GM23338 (cell line): Measurements from ENCODE around the gene EGFL7.

Experiments used
- CREB1 ChIP-seq: fragments of 250-450 bp; sonication (Bioruptor Pico); IDR thresholded peaks from 2 replicates; pipeline ENCODE4 v1.5.0; 2020; ENCODE audit warnings: low read depth, mild to moderate bottlenecking, moderate library complexity
- CTCF ChIP-seq, 2 experiments: fragments of 200-600 bp in 1 of 2; sonication (generic) in 1 of 2; conservative IDR thresholded peaks; 2 replicates each; pipeline versions ENCODE4 v1.5.1 to v1.6.1; 2016 to 2017; ENCODE audit warnings: antibody characterized with exemption in 2 of 2, low read depth in 2 of 2, mild to moderate bottlenecking in 2 of 2, moderate library complexity in 1 of 2
- ETS1 ChIP-seq: IDR thresholded peaks from 2 replicates; pipeline ENCODE4 v1.6.1; 2016; ENCODE audit warnings: antibody characterized with exemption
- EZH2 ChIP-seq: fragments of 200-600 bp; sonication (generic); IDR thresholded peaks from one replicate; pipeline ENCODE4 v1.8.0; 2017; ENCODE audit warnings: antibody characterized with exemption, mild to moderate bottlenecking, low read depth; ENCODE audit not compliant: unreplicated experiment
- EZH2phosphoT487 ChIP-seq: fragments of 200-600 bp; sonication (generic); IDR thresholded peaks from one replicate; pipeline ENCODE4 v1.8.1; 2018; ENCODE audit warnings: antibody characterized with exemption; ENCODE audit not compliant: unreplicated experiment
- JUNB ChIP-seq: IDR thresholded peaks from one replicate; pipeline ENCODE4 v1.6.1; 2016; ENCODE audit warnings: antibody characterized with exemption; ENCODE audit not compliant: unreplicated experiment
- POLR2AphosphoS5 ChIP-seq: IDR thresholded peaks from 2 replicates; pipeline ENCODE4 v1.6.1; 2016; ENCODE audit warnings: antibody characterized with exemption, low read depth
- REST ChIP-seq: IDR thresholded peaks from one replicate; pipeline ENCODE4 v1.6.1; 2018; ENCODE audit warnings: antibody characterized with exemption; ENCODE audit not compliant: unreplicated experiment
- ZNF331 ChIP-seq: fragments of 250-450 bp; sonication (Bioruptor Pico); IDR thresholded peaks from 2 replicates; pipeline ENCODE4 v1.5.0; 2020; ENCODE audit warnings: low read depth, mild to moderate bottlenecking, moderate library complexity

- TF ChIP-seq CTCF (conservative IDR thresholded peaks at IDR 0.05; ENCODE audit: low read depth in 2 of 2) = no peak
- TF ChIP-seq ETS1 = no peak
- no peak for TF ChIP-seq EZH2phosphoT487
- TF ChIP-seq POLR2AphosphoS5 = no peak
- no peak for TF ChIP-seq JUNB
- no peak for TF ChIP-seq EZH2
- no peak for TF ChIP-seq REST
- TF ChIP-seq CREB1 (CRISPR knock-in tag) = no peak
- no peak for TF ChIP-seq ZNF331 (CRISPR knock-in tag)
Measured at GRCh38 chr9:136678034-136678433, 15.3 kb downstream of the EGFL7 start.
